ENCODE data around the gene MYZAP. TPM values are rescaled to one million over a fixed set of nuclear protein-coding genes. Genes with fewer than 3 reads are reported as not detected.

Gene MYZAP
- total and polyA plus RNA-seq, 10 of the 15 experiments (the other 5 are each of a cell fraction or from before 2014, with no cell fraction given), result not detected

DNA sequence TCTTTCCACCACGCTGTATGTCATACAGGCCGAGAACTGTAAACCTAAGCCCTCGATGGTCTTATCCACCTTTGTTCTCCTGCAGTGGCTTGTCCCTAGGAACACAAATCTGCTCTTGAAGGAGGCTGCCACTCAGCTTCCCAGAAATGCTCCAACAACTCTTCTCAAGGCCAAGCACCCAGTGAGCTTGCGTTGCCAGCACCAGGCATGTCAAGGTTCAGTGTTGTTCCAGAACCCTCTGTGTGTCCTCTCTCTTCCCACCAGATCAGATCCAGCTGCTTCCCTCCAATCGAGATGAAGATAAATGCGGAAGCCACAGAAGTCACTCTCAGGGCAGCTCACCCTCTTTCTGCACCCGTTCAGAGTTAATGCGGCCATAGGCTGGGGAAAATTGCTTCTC is 11.3 kb upstream of the MYZAP start (continued):
- TF ChIP-seq USF2 (IDR thresholded peaks at IDR 0.05; ENCODE audit: borderline replicate concordance, low read depth, low read length) (no peak), RAD21 (IDR thresholded peaks at IDR 0.05; ENCODE audit: insufficient read depth, low read depth, low read length) (no peak), RELB (IDR thresholded peaks at IDR 0.05; ENCODE audit: low read depth) (no peak), RCOR1 (conservative IDR thresholded peaks at IDR 0.05; ENCODE audit: low read depth, low read length) (no peak)
- TF ChIP-seq, protein P1, sequence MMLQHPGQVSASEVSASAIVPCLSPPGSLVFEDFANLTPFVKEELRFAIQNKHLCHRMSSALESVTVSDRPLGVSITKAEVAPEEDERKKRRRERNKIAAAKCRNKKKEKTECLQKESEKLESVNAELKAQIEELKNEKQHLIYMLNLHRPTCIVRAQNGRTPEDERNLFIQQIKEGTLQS (IDR thresholded peaks at IDR 0.05; ENCODE audit: borderline replicate concordance, extremely low read depth, low read depth, low read length), result no peak
- TF ChIP-seq, protein P2, sequence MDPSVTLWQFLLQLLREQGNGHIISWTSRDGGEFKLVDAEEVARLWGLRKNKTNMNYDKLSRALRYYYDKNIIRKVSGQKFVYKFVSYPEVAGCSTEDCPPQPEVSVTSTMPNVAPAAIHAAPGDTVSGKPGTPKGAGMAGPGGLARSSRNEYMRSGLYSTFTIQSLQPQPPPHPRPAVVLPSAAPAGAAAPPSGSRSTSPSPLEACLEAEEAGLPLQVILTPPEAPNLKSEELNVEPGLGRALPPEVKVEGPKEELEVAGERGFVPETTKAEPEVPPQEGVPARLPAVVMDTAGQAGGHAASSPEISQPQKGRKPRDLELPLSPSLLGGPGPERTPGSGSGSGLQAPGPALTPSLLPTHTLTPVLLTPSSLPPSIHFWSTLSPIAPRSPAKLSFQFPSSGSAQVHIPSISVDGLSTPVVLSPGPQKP (IDR thresholded peaks at IDR 0.05; ENCODE audit: low read depth, low read length), result no peak

DNA sequence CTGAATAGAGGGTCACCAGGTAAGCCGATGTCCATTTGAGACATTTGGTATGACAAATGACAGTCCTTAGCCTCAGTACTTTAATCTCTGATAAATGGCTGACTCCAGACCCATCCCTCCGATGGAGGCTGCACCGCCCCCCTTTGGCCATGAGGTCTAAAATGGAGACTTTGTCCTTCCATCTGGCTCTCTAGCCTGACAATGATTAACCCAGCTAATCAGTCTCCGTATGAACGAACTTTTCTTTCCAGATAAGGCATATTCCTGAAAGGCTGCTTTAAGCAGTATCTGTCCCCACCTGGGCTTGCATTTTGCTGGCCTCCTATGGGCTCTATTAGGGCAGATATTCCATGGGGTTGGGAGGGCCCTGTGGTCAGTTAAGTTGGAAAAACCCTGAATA is 10.8 kb upstream of the MYZAP start:
- Histone ChIP-seq H3K79me2 (ENCODE audit: control insufficient read depth, insufficient read depth, low read length) (no peaks in the 10 kb centered on the region), H3K27me3 (replicated peaks in 1 of 2; ENCODE audit: control insufficient read depth in 2 of 2, insufficient read depth in 2 of 2, low read length in 1 of 2) (no peaks in the 10 kb centered on the region), H4K20me1 (ENCODE audit: control insufficient read depth, insufficient read depth) (no peaks in the 10 kb centered on the region), H3K36me3 (ENCODE audit: control insufficient read depth in 2 of 2, insufficient read depth in 2 of 2, low read length in 1 of 2) (no peaks in the 10 kb centered on the region), H3K27ac (ENCODE audit: control insufficient read depth, insufficient read depth) (no peak overlapping the region), H3K9me3 (replicated peaks; ENCODE audit: control insufficient read depth, insufficient read depth, low read length) (no peaks in the 10 kb centered on the region; the same call in 2 of the 3 replicates), H3K4me1 (ENCODE audit: control insufficient read depth, insufficient read depth, low read length) (no peaks in the 10 kb centered on the region), H3K4me3 (no peak overlapping the region), H3K4me2 (ENCODE audit: control insufficient read depth, insufficient read depth) (no peak overlapping the region), H3K9ac (ENCODE audit: control insufficient read depth, insufficient read depth, low read length) (no peak overlapping the region), H2AFZ (ENCODE audit: control insufficient read depth, low read depth, low read length) (no peak overlapping the region)
- intact Hi-C loops (cut with micrococcal nuclease; ENCODE audit: unreplicated experiment) (no loop called here), in situ Hi-C loops (cut with MboI) (no loop called here)
- no peak for ATAC-seq
- SMC1A ChIA-PET (ENCODE audit: uncharacterized antibody, unreplicated experiment), result no interaction called here
- WGBS (ENCODE audit: insufficient coverage, insufficient replicate concordance, low lambda C conversion rate, missing lambda C conversion rate), result 39% methylated on average over 5 of the region's 5 CpGs
- no TSS peak for BruUV-seq (replicated peaks)
- POLR2A ChIA-PET, result no interaction called here
- CTCF ChIA-PET, result no interaction called here
- DNase-seq (ENCODE audit: low read depth, low spot score), result no peak
- RAD21 ChIA-PET (ENCODE audit: unreplicated experiment), result no interaction called here
- no peak for FAIRE-seq
- no peak for TF ChIP-seq MXI1 (IDR thresholded peaks at IDR 0.05; ENCODE audit: low read depth, low read length)
- TF ChIP-seq, protein P3, sequence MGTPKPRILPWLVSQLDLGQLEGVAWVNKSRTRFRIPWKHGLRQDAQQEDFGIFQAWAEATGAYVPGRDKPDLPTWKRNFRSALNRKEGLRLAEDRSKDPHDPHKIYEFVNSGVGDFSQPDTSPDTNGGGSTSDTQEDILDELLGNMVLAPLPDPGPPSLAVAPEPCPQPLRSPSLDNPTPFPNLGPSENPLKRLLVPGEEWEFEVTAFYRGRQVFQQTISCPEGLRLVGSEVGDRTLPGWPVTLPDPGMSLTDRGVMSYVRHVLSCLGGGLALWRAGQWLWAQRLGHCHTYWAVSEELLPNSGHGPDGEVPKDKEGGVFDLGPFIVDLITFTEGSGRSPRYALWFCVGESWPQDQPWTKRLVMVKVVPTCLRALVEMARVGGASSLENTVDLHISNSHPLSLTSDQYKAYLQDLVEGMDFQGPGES (IDR thresholded peaks at IDR 0.05), result no peak
- TF ChIP-seq MTA3 (IDR thresholded peaks at IDR 0.05; ENCODE audit: borderline replicate concordance, low read length), result no peak
- no peak for TF ChIP-seq HDAC2 (IDR thresholded peaks at IDR 0.05)
- no peak for TF ChIP-seq ATF2 (IDR thresholded peaks at IDR 0.05; ENCODE audit: low read length)
- TF ChIP-seq EP300 (IDR thresholded peaks at IDR 0.05; ENCODE audit: borderline replicate concordance in 1 of 2, control insufficient read depth in 1 of 2, low read depth in 2 of 2, low read length in 2 of 2), result no peak
- TF ChIP-seq CHD4 (IDR thresholded peaks at IDR 0.05), result no peak
- TF ChIP-seq HSF1 (IDR thresholded peaks at IDR 0.05; ENCODE audit: low read depth, low read length), result no peak

All from GM12878 (cell line).